Keratinocyte (primary cell): Measurements from ENCODE around the gene ZDHHC7.

ENCODE experiments used
- EZH2 ChIP-seq: IDR thresholded peaks from one replicate; pipeline ENCODE4 v1.6.1; 2012; ENCODE audit warnings: inconsistent platforms, mild to moderate bottlenecking, low read length, moderate library complexity
- TF ChIP-seq, protein P1 (sequence below), 3 experiments: IDR thresholded peaks in 1 of 3; conservative IDR thresholded peaks in 1 of 3; optimal IDR thresholded peaks in 1 of 3; 2 replicates in 2 of 3; 3 replicates in 1 of 3; pipeline versions ENCODE3 to v1.5.1; 2011; ENCODE audit warnings: low read length in 3 of 3, mild to moderate bottlenecking in 3 of 3, moderate library complexity in 2 of 3, control low read depth in 1 of 3, inconsistent platforms in 1 of 3; ENCODE audit not compliant: insufficient read depth in 2 of 3; ENCODE audit errors: extremely low read depth in 1 of 3

DNA sequence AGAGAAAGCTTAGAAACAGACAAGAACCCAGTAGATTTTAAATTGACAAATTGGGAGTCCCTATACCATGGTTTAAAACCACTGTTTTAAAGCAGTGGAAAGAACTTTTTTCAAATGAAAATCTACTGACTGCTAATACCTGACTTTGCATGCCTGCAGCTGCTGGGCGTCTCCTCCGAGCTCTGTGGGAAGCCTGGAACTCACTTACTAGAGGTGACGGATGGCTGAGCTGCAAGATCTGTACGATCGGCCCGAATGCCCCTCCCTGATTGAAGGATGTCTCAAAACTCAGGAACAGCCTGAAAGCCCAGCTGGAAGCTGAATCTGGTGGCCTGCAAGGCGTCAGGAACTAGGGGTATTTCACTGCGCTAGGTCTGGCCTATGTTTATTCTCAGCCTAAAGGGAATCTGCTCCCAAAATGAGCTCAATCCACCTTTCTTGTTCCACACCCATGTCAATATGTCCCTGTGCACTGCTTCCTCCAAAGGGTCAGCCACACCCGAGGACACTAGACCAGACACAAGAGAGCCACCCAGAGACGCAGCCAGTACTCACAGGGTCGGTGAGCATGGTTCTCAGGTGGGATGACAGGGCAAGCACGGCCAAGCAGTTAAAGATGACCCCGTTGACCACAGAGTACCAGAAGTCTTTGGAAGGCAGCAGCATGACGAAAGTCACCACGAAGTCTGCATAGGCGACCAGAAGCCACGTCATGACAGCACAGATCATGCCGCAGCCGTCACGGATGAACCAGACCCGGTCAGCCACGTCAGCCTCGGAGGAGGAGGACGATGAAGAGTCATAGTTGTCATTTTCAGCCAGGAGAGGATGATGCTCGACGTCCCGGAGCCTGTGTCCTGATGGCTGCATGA is 21.4 kb downstream of the ZDHHC7 start:
- TF ChIP-seq, protein P1, sequence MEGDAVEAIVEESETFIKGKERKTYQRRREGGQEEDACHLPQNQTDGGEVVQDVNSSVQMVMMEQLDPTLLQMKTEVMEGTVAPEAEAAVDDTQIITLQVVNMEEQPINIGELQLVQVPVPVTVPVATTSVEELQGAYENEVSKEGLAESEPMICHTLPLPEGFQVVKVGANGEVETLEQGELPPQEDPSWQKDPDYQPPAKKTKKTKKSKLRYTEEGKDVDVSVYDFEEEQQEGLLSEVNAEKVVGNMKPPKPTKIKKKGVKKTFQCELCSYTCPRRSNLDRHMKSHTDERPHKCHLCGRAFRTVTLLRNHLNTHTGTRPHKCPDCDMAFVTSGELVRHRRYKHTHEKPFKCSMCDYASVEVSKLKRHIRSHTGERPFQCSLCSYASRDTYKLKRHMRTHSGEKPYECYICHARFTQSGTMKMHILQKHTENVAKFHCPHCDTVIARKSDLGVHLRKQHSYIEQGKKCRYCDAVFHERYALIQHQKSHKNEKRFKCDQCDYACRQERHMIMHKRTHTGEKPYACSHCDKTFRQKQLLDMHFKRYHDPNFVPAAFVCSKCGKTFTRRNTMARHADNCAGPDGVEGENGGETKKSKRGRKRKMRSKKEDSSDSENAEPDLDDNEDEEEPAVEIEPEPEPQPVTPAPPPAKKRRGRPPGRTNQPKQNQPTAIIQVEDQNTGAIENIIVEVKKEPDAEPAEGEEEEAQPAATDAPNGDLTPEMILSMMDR (optimal IDR thresholded peaks at IDR 0.05 in 1 of 3, IDR thresholded peaks at IDR 0.05 in 1 of 3, conservative IDR thresholded peaks at IDR 0.05 in 1 of 3; ENCODE audit: extremely low read depth in 1 of 3, insufficient read depth in 2 of 3, low read length in 3 of 3) = no peak
- no peak for TF ChIP-seq EZH2
